Measurements from ENCODE around the gene CSTPP1.
A peak's percentile ranks its signal among the peaks of the same experiment; 100 is the strongest.
"Not testable (repeated sequence)": the region's sequence is repeated elsewhere in the genome, so short reads cannot be mapped to it uniquely, and the experiment has no call there.

The CSTPP1 gene

DNA sequence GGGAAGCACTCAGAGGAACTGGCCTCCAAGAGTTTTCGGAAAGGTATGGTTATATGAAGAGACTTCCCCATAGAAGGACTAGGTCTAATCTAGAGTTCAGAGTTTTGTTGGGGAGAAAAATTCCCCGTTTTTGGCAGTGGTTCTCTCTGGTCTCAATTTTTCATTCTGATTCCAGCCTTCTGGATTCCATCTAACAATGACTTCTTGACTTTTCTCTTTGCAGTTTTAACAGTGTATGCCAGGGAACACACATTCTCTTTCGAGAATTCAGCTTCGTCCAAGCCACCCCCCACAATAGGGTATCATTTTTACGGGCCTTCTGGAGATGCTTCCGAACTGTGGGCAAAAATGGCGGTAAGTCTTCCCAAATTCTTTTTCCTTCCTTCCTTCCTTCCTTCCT, 115.6 kb downstream of the CSTPP1 start:
- DNase-seq = no peak

GRCh38 chr11:47052576-47052975, 116.0 kb downstream of the CSTPP1 start:
- DNase-seq = no peak

DNA sequence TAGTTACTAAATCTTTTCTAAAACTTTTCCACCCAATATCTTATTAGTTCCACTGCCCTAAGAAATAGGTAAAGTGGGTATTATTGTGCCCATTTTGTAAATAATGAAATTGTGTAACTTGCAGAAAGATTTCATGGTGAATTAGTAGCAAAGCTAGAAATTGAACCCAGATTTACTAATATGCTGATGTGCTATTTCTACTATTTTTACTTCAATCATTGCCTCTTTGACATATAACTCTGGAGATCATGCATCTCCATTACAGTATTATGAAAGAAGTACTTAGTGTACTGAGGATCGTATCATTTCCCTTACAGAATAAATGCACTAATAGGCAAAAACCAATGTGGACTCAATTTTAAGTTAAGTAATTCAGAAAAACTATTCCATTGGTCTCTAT, 119.0 kb downstream of the CSTPP1 start:
- DNase-seq = no peak

DNA sequence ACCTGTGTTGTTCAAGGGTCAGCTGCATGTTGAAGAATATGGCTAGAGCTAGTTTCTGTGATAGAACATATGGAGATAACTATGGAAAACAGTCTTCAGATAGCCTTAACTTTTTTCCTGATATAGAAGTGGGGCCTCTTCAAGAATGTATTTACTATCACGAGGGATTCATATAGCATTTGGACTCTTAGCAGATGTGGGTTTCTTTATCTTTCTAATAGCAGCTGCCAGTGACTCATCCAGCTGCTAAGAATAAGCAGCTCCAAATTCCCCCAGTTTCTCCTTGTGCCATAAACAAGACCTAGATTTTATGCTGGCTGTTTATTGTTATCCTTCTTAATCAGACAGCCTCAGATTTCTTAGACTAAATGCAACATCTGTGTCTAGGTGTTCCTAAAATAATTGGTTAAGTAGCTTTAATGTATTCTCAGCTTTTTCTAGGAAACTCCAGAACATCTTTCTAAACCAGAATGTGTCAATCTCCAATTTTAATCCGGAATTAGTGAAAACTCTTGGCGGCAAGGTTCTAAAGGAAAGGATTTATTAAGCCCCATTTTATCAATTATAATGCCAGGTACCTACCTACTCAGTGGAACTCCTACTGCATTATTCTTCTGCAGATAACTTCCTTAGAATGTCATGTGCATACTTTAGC, 119.8 kb downstream of the CSTPP1 start:
- DNase-seq = no peak

DNA sequence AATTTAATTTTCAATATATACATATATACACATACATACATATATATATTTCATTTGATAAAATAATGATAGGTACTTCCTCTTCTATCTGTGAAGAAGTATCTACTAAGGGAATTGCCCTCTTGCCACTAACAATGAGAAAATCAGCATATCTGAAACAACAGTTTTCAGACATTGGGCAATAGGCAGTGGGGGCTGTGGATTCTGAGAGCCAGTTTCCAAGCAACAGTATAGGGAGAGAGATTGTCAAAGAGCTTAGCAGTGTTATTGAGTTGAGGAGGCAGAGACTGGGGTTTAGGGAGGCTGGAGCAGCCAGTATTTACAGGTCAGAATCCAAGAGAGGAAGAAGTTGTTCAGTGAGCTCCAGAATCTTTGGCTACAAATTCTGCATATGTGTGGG, 120.8 kb downstream of the CSTPP1 start:
- no peak for DNase-seq

- no peak for DNase-seq
Observed at GRCh38 chr11:47060807-47061206, 124.2 kb downstream of the CSTPP1 start.

GRCh38 chr11:47061429-47062178, 125.0 kb downstream of the CSTPP1 start:
- no peak for DNase-seq

GRCh38 chr11:47062736-47063135, 126.2 kb downstream of the CSTPP1 start:
- no peak for DNase-seq

- DNase-seq = no peak
Observed at GRCh38 chr11:47067401-47067800, 130.8 kb downstream of the CSTPP1 start.

DNA sequence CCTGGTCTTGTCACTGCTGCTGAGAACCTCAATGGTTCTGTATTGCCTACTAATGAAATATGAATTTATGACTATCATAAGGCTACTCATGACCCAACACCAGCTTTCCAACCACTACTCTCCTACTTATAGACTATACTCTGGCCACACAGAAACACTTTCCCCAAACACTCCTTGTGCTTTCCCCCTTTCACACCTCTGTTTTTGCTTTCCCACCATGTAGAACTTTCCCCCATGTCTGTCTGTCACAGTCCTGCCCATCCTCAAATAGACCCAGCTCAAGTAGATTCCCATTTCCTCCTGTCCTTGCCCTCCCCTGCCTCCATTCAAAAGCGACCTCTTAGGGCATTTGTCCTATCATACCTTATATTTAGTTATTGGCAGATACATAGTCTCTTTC, 134.2 kb downstream of the CSTPP1 start:
- no peak for DNase-seq

- no peak for DNase-seq
Observed at GRCh38 chr11:47071341-47071740, 134.8 kb downstream of the CSTPP1 start.

DNA sequence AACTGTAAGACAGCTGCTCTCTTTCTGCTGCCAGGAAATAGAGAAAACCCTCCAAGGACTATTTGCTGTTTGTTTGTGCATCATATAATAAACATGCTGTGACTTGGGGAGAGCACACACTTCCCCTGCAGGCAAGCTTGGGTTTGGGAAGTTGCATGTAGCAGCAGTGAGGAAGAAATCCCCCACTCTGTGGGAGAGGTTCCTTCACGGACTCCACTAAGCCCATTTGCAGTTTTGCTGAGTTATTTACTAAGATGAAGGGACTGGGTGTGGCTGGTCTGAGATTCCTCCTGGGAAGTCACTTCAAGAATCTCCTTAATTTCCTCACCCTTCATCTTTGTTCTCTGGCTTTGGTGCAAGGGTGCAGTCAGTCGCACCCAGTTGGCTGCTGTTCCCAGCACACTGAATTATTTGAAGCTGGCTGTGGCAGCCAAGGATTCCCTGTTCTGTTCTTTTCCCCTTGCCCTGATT, 135.3 kb downstream of the CSTPP1 start:
- peak; percentile 37 for DNase-seq

DNA sequence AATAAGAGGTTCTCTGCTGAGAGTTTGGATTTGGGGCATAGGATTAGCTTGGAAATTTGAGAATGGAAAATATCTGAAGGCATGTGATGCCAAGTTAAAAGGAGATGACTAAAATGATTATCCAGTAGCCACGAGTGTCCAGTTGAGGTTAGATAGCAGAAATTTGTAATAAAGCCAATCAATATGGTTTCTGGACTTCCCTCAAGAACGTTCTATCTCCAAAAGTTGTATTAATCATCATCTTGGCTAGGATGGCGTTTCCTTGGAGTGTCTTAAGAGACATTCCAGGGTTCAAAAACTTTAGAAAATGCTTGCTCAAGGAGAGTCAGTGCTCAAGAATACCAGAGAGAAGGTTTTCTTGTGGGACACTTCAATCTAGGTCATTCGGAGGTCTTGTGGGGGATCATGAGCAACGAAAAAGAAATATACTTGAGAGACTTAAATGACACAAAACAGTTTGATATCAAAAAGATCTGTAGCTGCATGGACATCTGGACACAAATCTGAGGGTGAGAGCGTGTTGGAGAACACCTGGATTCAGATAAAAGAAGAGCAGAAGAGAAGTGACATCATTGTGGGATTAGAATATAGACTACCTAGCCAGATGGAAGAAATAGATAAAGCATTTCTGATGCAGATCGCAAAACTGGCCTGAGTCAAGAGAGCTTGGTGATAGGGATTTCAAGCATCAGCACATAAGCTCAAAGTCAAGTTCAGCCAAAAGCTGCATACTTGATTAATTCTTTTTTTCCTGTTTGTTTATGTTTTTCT, 142.4 kb downstream of the CSTPP1 start:
- DNase-seq = no peak

DNA sequence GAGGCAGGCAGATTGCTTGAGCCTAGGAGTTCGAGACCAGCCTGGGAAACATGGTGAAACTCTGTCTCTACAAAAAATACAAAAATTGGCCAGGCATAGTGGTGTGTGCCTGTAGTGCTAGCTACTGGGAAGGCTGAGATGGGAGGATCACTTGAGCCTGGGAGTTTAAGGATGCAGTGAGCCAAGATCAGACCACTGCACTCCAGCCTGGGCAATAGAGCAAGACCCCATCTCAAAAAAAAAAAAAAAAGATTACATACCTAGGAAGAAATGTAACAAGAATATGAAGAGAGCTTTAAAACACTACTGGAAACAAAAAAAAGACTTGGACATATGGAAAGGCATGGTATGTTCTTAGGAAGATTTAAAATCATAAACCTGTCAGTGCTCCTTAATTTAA, 144.2 kb downstream of the CSTPP1 start:
- not testable (repeated sequence) for DNase-seq

GRCh38 chr11:47083913-47084312, 147.4 kb downstream of the CSTPP1 start:
- no peak for DNase-seq

GRCh38 chr11:47087801-47088200, 151.2 kb downstream of the CSTPP1 start:
- no peak for DNase-seq

GRCh38 chr11:47093541-47093940, 157.0 kb downstream of the CSTPP1 start:
- no peak for DNase-seq

- not testable (repeated sequence) for DNase-seq
Observed at GRCh38 chr11:47096871-47097270, 160.3 kb downstream of the CSTPP1 start.

GRCh38 chr11:47098223-47098622, 161.7 kb downstream of the CSTPP1 start:
- DNase-seq = not testable (repeated sequence)

DNA sequence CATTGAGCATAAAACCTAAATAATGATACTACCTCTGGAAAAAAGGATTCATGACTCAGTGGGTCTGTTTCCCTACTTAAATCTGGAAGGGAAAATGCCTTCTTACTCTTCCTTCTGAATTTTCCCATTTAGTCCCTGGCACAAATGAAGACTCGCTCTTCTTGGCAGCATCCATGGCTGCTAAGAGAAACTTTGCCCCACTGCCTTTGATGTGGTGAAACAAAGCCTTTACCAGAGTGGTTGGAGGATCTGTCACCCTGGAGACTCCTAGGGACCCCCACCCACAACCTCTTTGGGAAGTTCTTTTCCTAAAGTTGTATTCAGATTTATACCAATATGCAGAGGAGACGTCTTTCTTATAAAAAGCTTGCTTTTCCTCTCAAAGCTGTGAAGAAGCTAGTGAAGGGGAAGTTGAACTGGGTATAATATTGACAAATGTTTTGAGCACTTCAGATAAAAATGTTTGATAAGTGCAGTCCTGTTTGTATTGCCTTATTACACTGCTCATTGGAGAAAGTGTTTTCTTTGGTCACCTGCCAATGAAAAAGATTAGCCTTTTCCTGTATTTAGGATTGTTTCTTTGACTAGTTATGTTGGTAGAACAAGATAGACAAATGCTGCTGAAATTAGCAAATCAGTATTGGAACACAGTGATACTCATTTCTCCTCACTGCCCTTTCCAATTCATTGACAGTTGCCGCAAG, 162.8 kb downstream of the CSTPP1 start:
- no peak for DNase-seq

DNA sequence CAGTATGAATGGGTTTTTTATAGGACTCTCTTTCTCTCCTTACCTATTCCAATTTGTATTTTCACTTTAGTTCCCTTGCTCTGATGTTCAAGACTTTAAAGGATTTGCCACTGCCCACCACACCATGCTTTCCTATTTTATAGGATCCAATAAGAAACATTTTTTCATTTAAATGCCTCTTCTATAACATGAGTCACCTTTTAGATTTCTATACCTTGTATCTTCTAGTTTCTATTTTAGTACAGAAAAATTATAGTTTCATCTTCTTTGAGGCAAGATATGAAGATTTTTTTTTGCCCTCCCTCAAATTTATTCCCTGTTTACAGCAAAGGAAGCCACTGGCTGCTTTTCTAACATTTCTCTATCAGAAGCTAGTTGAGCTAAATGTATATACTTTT, 163.4 kb downstream of the CSTPP1 start:
- no peak for DNase-seq

DNA sequence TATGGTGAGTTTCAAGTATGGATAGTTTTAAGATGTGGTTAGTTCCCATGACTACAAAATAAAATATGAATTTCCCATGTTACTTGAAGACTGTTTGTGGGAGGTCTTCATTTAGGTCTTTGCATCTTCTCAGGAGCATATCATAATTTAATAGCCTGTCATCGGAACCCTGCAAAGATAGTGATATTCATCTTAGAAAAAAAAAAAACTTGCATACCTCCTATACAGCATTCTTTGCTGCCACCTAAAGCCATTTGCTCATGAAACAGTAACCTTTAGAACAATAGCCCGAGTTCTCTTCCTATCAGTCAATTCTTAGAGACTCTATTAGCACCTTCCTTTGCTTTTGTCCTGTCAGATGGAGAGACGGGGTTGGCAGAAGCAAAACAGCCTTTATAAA, 164.8 kb downstream of the CSTPP1 start:
- DNase-seq = no peak

Data from midbrain (tissue), 1 donor.